CD4-positive, alpha-beta T cell treated with Interleukin-4 for 4 hours (primary cell): ENCODE results near the gene RYK.
"Not testable (repeated sequence)": the region's sequence is repeated elsewhere in the genome, so short reads cannot be mapped to it uniquely, and the experiment has no call there.

Source experiments
- DNase-seq: peaks from one replicate; pipeline ENCODE4 v3.0.0-alpha.2; 2020

Gene RYK

GRCh38 chr3:134214239-134214638 is 36.4 kb downstream of the RYK start:
- no peak for DNase-seq

GRCh38 chr3:134212967-134213665 is 37.5 kb downstream of the RYK start:
- DNase-seq, result peak; percentile 79

DNA sequence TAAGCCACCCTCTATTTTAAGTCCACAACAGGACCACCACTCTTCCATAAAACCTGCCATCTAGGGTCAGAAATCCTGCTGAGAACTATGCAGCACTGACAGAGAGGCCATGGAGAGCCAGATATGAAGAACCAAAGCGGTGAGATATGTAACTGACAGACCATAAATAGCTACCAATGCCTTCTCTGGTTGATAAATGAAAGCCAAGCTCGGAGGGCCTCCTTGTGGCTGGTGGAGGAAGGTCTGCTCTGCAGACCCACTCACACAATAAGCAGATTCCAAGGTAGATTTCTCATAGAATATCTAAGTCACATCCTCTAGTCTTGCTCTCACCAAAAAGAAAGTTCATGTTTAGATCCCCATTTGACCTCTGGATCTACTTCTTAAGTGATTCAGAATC is 38.9 kb downstream of the RYK start:
- DNase-seq, result no peak

DNA sequence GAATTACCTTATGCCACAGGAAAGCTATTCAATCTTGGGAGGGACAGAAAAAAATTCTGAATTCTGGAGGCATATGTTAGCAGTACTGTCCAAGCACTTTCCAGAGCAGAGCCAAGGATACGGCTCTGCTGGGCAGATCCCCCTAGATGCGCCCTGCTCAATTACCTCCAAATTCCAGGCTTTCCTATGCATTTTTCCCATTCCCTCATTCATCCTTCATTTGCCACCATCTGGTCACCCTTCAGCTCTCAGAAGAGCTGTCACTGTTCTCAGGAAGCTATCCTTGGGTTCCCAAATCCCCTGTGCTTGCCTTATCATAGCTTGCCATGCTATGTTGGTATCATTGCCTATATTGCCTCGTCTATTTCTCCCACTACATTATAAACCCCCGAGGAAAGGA is 45.2 kb downstream of the RYK start:
- no peak for DNase-seq

GRCh38 chr3:134201201-134202130 is 49.2 kb downstream of the RYK start:
- no peak for DNase-seq

DNA sequence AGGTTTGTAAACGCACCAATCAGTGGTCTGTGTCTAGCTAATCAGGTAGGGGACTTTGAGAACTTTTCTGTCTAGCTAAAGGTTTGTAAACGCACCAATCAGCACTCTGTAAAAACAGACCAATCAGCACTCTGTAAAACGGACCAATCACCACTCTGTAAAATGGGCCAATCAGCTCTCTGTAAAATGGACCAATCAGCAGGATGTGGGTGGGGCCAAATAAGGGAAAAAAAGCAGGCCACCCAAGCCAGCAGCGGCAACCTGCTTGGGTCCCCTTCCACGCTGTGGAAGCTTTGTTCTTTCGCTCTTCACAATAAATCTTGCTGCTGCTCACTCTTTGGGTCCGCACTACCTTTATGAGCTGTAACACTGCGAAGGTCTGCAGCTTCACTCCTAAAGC is 50.8 kb downstream of the RYK start:
- DNase-seq, result not testable (repeated sequence)

DNA sequence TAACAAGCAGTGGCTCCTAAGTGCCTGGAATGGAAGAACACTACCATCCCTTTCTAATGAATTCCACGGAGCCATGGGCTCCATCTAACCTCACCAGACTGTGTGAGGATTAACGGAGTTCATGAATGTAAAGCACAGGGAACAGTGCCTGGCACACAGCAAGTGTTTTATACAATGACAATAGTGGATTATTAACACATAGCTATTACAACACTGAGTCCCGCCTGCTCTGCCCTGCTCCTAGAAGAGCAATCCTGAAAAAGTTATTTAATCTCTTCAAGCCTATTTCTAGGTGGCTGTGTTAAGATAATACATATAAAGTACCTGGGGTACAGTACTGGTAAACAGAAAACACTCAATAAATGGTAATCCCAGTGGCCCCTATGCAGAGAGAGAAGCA is 51.4 kb downstream of the RYK start:
- DNase-seq, result no peak

DNA sequence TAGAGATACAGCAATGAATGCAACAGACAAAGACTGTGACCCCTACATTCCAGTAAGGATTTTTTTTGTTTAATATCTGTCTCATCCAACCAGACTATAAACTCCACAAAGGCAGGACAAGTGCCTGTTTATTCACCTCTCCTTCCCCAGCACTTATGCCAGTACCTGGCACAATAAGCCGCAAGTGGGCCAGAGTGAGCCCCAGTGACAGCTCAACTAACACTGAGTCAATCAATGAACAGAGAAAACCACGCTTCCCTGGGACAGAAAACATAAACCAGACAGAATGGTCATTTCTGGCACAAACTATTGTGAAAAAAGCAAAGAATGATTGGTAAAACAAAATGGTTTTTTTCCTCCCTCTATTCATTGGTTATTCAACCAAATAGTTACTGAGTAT is 52.2 kb downstream of the RYK start:
- no peak for DNase-seq

- peak; percentile 60 for DNase-seq
These were observed 52.9 kb downstream of the RYK start for GRCh38 chr3:134197681-134198261.

- no peak for DNase-seq
These were observed 56.4 kb downstream of the RYK start for GRCh38 chr3:134194247-134194646.

DNA sequence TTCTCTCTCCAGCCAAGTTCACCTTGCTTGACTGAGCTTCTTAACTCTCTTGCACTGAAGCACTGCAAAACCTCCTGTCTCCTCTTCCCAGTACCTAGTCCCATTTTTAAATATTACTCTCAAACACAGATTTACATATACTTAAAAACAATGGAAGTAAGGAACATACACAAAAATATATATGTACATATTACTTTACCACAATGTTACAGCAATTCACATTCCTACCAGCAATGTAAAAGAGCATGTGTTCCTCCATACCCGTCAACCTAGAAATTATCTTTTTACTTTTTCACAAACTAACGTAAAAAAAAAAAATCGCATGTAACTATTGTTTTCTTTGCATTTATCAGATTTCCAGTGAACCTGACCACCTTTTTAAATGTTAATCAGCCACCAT is 60.4 kb downstream of the RYK start:
- DNase-seq, result no peak

DNA sequence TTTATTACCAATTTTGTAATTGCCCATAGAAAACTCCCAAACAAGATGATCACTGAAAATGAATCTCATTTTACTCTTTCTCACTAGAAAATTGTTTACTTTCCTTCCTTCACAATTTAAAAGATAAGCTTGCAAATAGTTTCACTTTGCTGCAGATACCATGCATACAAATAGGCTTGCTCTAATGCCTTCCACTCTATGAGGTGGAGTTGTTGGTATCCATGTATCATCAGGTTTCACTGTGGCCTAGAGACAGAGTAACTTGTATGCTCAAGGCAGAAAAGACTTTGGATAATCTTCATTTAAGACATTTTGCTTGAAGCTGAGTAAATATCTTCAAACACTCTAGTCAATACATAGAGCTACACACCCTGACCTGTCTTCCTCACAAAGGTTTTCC is 60.8 kb downstream of the RYK start:
- no peak for DNase-seq

DNA sequence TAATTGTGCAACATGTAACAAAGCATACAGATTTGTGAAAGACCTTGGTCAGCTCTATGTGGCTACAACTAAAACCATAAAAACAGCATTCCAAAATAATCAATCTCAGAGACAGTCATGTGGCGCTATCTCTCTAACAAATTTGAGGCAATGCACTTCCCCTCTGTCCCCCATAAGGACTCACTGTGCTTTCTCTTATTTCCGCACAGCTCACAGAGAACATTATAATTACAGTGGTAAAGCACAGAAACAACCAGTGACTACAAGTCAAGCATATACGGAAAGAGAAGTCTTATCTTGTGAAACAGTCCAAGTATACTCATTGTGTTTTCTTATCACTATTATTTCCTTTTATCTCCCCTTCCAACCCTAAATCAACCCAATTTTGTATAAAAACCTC is 64.3 kb downstream of the RYK start:
- no peak for DNase-seq

GRCh38 chr3:134180761-134181160 is 69.9 kb downstream of the RYK start:
- DNase-seq, result no peak

- no peak for DNase-seq
These were observed 71.2 kb downstream of the RYK start for GRCh38 chr3:134179508-134179907.

GRCh38 chr3:134163096-134163495 is 87.6 kb downstream of the RYK start:
- DNase-seq, result no peak

DNA sequence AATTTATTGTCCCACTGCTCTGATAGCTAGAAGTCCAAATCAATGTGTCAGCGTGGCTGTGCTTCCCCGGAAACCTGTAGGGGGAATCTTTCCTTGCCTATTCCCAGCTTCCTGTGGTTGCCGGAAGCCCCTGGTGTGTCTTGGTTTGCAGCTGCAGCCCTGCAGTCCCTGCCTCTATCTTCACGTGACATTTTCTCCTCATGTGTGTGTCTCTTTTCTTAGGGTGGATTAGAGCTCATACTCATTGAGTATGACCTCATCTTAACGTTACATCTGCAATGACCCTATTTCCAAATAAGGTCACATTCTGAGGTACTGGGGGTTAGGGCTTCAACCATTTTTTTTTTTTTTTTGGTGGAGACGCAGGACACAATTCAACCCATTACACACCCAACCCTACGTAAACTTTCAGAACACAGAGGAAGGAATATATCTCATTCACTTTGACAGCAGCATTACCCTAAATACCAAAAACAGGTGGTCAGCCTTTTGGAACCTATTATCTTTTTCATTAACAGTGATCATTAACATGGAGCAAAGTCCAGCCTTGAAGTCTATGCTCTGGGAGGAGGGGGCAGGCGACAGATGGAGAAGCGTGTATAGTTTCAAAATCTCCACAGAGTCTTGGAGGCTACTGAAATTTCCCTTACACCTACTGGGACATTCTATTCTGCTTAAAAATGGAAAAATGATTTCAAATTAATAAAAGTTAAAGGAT is 88.6 kb downstream of the RYK start:
- DNase-seq, result no peak

- no peak for DNase-seq
These were observed 95.2 kb downstream of the RYK start for GRCh38 chr3:134155446-134155845.

- no peak for DNase-seq
These were observed 96.9 kb downstream of the RYK start for GRCh38 chr3:134153761-134154160.

- no peak for DNase-seq
These were observed 100.2 kb downstream of the RYK start for GRCh38 chr3:134150476-134150875.

DNA sequence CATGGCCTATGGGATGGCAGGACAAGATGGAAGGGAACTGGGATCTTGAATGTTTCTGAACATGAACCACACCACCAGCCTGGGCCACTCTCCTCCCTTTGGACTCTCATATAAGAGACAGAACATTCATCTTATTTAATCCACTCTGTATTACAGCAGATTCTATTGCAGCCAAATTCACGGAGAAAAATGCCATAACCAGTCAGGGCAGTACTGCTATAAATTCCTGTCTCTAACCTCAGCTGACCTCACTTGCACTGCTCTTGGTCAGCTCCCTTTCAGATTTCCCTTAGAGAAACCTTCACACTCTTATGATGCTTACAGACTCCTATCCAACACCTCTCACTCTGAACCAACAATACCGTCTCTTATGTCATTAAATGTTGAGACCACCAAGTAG is 101.4 kb downstream of the RYK start:
- DNase-seq, result no peak

DNA sequence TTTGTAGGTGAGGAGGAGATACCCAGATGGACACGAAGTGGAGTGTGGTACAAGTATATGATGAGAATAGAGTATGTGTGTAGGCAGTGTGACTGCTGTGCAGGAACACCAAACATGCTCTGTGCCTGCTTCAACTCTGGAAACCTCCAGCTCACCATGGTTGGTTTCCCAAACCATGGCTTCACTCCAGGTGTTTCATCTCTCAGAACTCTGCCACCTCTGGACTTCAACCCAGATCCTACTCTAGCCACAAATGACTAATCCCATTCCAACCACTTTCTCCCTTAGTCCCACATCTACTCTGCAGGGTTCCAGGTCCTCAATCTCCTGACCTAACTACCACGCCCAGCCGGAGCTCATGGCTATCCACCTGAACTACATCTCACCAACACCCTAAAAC is 102.1 kb downstream of the RYK start:
- DNase-seq, result no peak

DNA sequence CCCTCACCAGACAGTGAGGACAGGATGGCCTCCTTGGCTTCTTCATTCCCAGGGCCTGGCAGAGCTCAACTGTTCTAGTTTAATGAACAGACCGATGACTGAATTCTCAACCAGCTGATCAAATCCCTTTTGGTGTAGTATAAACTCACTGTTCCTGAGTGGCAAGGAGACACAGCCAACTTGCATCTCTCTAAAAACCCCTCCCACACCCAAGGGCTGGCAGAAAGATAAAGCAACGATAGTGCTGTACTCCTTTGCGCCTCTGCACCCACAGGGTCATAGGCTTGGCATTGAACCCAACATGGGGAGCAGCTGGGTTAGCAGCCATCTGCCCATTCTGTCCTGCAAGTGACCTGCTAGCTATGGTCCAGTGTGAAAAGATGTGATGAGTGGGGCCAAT is 103.2 kb downstream of the RYK start:
- DNase-seq, result no peak
